Esophagus squamous epithelium (tissue), 4 donors: Measurements from ENCODE around the gene LRRC28.

Experiments
- POLR2A ChIP-seq, 4 donors: fragments of 450-650 bp; IDR thresholded peaks; one replicate each; pipeline ENCODE4 v1.6.1; 2017; ENCODE audit warnings: antibody characterized with exemption in 4 of 4, mild to moderate bottlenecking in 4 of 4, moderate library complexity in 3 of 4
- TF ChIP-seq, protein P1 (sequence below), 6 experiments: fragments of 450-650 bp in 4 of 6; fragments of 200-600 bp in 2 of 6; sonication (generic) in 2 of 6; IDR thresholded peaks; one replicate each; pipeline ENCODE4 v1.5.1; 2016 to 2019; ENCODE audit warnings: antibody characterized with exemption in 6 of 6, mild to moderate bottlenecking in 4 of 6, moderate library complexity in 4 of 6

GRCh38 chr15:99322643-99323405, 71.5 kb downstream of the LRRC28 start:
- no peak for TF ChIP-seq POLR2A (IDR thresholded peaks at IDR 0.05)
- TF ChIP-seq, protein P1, sequence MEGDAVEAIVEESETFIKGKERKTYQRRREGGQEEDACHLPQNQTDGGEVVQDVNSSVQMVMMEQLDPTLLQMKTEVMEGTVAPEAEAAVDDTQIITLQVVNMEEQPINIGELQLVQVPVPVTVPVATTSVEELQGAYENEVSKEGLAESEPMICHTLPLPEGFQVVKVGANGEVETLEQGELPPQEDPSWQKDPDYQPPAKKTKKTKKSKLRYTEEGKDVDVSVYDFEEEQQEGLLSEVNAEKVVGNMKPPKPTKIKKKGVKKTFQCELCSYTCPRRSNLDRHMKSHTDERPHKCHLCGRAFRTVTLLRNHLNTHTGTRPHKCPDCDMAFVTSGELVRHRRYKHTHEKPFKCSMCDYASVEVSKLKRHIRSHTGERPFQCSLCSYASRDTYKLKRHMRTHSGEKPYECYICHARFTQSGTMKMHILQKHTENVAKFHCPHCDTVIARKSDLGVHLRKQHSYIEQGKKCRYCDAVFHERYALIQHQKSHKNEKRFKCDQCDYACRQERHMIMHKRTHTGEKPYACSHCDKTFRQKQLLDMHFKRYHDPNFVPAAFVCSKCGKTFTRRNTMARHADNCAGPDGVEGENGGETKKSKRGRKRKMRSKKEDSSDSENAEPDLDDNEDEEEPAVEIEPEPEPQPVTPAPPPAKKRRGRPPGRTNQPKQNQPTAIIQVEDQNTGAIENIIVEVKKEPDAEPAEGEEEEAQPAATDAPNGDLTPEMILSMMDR (IDR thresholded peaks at IDR 0.05), result no peak
